DOHH2 (cell line): ENCODE results near the gene TTLL13.

Source experiments
- CTCF ChIP-seq: fragments of 200-600 bp; sonication (generic); IDR thresholded peaks from one replicate; pipeline ENCODE4 v1.5.1; 2014; ENCODE audit warnings: antibody characterized with exemption, mild to moderate bottlenecking, low read depth, low read length; ENCODE audit not compliant: poor library complexity, severe bottlenecking
- EZH2phosphoT487 ChIP-seq: fragments of 200-600 bp; sonication (generic); IDR thresholded peaks from 2 replicates; pipeline ENCODE4 v1.6.1; 2017; ENCODE audit warnings: borderline replicate concordance, mild to moderate bottlenecking, antibody characterized with exemption, low read length, moderate library complexity, mixed read lengths

- TF ChIP-seq CTCF (no peak), EZH2phosphoT487 (no peak)
Measured at GRCh38 chr15:90230071-90230494, 19.3 kb upstream of the TTLL13 start.
